Measurements from ENCODE around the gene FRMD4B. TPM values are rescaled to one million over a fixed set of nuclear protein-coding genes. Genes with fewer than 3 reads are reported as not detected.

Gene FRMD4B
- polyA plus RNA-seq, 3 donors = 13.2 to 21.0 (median 19.6) TPM

DNA sequence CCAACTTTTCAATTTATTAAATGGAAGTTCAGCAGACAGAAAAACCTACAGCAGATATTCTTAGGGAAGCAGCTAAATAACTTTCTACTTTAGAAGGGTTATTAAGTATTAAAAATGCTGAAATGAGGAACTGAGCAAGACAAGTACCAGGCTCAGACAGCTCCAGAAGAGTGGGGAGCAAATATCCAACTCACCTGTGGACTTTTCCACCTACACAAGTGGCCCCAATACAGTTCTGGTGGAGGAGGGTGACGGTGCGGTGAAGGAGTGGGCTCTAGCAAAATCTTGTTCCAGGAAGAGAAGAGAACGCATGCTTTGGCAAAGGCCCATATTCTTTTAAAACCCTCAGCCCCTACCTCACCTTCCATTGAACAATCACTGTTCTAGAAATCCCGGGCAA lies 133.7 kb downstream of the FRMD4B start:
- no peak overlapping the region for H3K27ac Mint-ChIP-seq

DNA sequence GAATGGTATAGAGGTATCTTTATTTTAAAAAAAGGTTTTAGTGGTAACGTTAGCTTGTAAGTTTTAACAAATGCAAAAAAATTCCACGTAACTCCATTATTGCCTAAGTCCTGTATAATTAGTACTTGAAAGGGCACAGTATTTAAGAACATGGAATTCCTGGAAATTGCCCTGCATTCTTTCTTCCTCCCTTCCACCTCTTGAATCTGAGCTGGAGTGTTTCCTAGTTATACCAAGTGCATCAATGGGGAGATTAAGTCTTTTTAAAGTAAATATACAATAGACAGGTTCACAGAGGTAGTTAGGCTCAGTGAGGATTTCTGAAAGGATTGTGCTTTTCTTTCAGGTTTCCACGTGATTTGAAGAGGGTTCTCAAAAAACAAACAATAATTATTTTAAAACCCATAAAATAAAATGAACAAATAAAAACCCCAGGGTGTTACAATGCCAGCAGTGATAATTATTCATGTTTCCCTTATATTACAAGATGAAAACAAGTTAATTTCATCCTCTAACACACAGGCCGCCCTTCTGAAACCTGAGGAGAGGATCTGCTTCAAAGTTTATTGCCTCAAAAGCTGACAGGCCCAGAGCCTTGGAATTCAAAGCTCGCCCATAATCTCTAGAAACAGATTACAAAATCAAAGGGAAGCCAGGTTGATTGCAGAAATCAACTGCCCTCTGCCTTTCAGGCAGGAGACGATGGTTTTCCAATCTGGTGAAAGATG lies 134.6 kb downstream of the FRMD4B start:
- Histone ChIP-seq H4K20me1 (ENCODE audit: insufficient read depth, low read length) (no peaks in the 10 kb centered on the region), H3K4me1 (ENCODE audit: control insufficient read depth in 1 of 2, insufficient read depth in 2 of 2, low read length in 2 of 2) (no peaks in the 10 kb centered on the region), H3K9me3 (replicated peaks in 1 of 2; ENCODE audit: control insufficient read depth in 1 of 2, insufficient read depth in 1 of 2, low read length in 2 of 2) (no peaks in the 10 kb centered on the region), H3K79me2 (ENCODE audit: insufficient read depth, low read length) (no peaks in the 10 kb centered on the region), H3K36me3 (replicated peaks in 1 of 2; ENCODE audit: control insufficient read depth in 1 of 2, insufficient read depth in 2 of 2, low read length in 2 of 2) (peaks cover 4 to 7% of the 10 kb centered on the region in 2 donors), H2AFZ (ENCODE audit: insufficient read depth, low read depth, low read length, poor library complexity, severe bottlenecking) (no peak overlapping the region), H3K4me3 (replicated peaks in 1 of 3; ENCODE audit: low read depth in 2 of 3, low read length in 3 of 3) (no peak overlapping the region), H3K27me3 (ENCODE audit: control insufficient read depth in 2 of 2, insufficient read depth in 2 of 2, low read length in 2 of 2) (no peaks in the 10 kb centered on the region), H3K9ac (ENCODE audit: insufficient read depth, low read length, poor library complexity, severe bottlenecking) (no peak overlapping the region), H3K27ac (ENCODE audit: low read depth in 1 of 2, low read length in 2 of 2) (no peak overlapping the region), H3K4me2 (replicated peaks; ENCODE audit: extremely low read depth, low read length, poor library complexity, severe bottlenecking) (no peak overlapping the region)
- peaks cover 0 to 2% (median 0%) of the 10 kb centered on the region in 7 donors for H3K9me3 Mint-ChIP-seq
- intact Hi-C loops (cut with micrococcal nuclease) = no loop called here
- H3K4me3 Mint-ChIP-seq = no peak overlapping the region
- peaks cover 0 to 2% (median 0%) of the 10 kb centered on the region in 3 donors for H3K27me3 Mint-ChIP-seq (ENCODE audit: low read depth in 3 of 3)
- H3K4me1 Mint-ChIP-seq = no peaks in the 10 kb centered on the region
- DNase-seq = no peak
- no peak overlapping the region for H3K27ac Mint-ChIP-seq
- H3K36me3 Mint-ChIP-seq = peaks cover 11 to 22% of the 10 kb centered on the region in 2 donors
- WGBS (ENCODE audit: insufficient coverage) = no CpG with 5 or more reads among the region's 6 CpGs
- TF ChIP-seq, protein P1, sequence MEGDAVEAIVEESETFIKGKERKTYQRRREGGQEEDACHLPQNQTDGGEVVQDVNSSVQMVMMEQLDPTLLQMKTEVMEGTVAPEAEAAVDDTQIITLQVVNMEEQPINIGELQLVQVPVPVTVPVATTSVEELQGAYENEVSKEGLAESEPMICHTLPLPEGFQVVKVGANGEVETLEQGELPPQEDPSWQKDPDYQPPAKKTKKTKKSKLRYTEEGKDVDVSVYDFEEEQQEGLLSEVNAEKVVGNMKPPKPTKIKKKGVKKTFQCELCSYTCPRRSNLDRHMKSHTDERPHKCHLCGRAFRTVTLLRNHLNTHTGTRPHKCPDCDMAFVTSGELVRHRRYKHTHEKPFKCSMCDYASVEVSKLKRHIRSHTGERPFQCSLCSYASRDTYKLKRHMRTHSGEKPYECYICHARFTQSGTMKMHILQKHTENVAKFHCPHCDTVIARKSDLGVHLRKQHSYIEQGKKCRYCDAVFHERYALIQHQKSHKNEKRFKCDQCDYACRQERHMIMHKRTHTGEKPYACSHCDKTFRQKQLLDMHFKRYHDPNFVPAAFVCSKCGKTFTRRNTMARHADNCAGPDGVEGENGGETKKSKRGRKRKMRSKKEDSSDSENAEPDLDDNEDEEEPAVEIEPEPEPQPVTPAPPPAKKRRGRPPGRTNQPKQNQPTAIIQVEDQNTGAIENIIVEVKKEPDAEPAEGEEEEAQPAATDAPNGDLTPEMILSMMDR (IDR thresholded peaks at IDR 0.05) = no peak

More for the DNA sequence above, 133.7 kb downstream of the FRMD4B start:
- Histone ChIP-seq H3K27me3 (ENCODE audit: control insufficient read depth in 2 of 2, insufficient read depth in 2 of 2, low read length in 2 of 2) (no peaks in the 10 kb centered on the region), H3K4me1 (ENCODE audit: control insufficient read depth in 1 of 2, insufficient read depth in 2 of 2, low read length in 2 of 2) (no peaks in the 10 kb centered on the region), H3K27ac (ENCODE audit: low read depth in 1 of 2, low read length in 2 of 2) (no peak overlapping the region), H3K79me2 (ENCODE audit: insufficient read depth, low read length) (no peaks in the 10 kb centered on the region), H3K9me3 (replicated peaks in 1 of 2; ENCODE audit: control insufficient read depth in 1 of 2, insufficient read depth in 1 of 2, low read length in 2 of 2) (no peaks in the 10 kb centered on the region), H3K4me3 (replicated peaks in 1 of 3; ENCODE audit: low read depth in 2 of 3, low read length in 3 of 3) (no peak overlapping the region), H3K4me2 (replicated peaks; ENCODE audit: extremely low read depth, low read length, poor library complexity, severe bottlenecking) (no peak overlapping the region), H4K20me1 (ENCODE audit: insufficient read depth, low read length) (no peaks in the 10 kb centered on the region), H3K9ac (ENCODE audit: insufficient read depth, low read length, poor library complexity, severe bottlenecking) (no peak overlapping the region), H2AFZ (ENCODE audit: insufficient read depth, low read depth, low read length, poor library complexity, severe bottlenecking) (no peak overlapping the region), H3K36me3 (replicated peaks in 1 of 2; ENCODE audit: control insufficient read depth in 1 of 2, insufficient read depth in 2 of 2, low read length in 2 of 2) (peaks cover 2 to 7% of the 10 kb centered on the region in 2 donors)
- Mint-ChIP-seq H3K27me3 (ENCODE audit: low read depth in 3 of 3) (peaks cover 0 to 2% (median 0%) of the 10 kb centered on the region in 3 donors), H3K4me3 (no peak overlapping the region), H3K36me3 (peaks cover 7 to 18% of the 10 kb centered on the region in 2 donors), H3K9me3 (peaks cover 0 to 2% (median 0%) of the 10 kb centered on the region in 7 donors), H3K4me1 (no peaks in the 10 kb centered on the region)
- DNase-seq = no peak
- TF ChIP-seq, protein P1 (IDR thresholded peaks at IDR 0.05) = no peak
- intact Hi-C loops (cut with micrococcal nuclease) = no loop called here
- WGBS (ENCODE audit: insufficient coverage) = 100% methylated on average over 1 of the region's 4 CpGs
